OCI-LY1 (cell line): ENCODE data around the gene PLXNA2.

Experiments used
- H2AFZ ChIP-seq: fragments of 200-600 bp; sonication (generic), shearing (Covaris generic); 2 replicates; pipeline ENCODE4 v1.6.0; 2014; ENCODE audit warnings: antibody characterized with exemption, mild to moderate bottlenecking, low read length
- H3F3A ChIP-seq: fragments of 200-600 bp; sonication (generic), shearing (Covaris generic); 2 replicates; pipeline ENCODE4 v1.6.0; 2014; ENCODE audit warnings: mild to moderate bottlenecking, antibody characterized with exemption, low read length, moderate library complexity; ENCODE audit not compliant: insufficient read depth
- H3K27ac ChIP-seq: fragments of 200-600 bp; sonication (generic); 2 replicates; pipeline ENCODE4 v1.5.1; 2014; ENCODE audit warnings: low read length, mixed run types, mild to moderate bottlenecking, low read depth; ENCODE audit not compliant: poor library complexity, severe bottlenecking
- H3K27me3 ChIP-seq: fragments of 200-600 bp; sonication (generic); 2 replicates; pipeline ENCODE4 v1.6.0; 2014; ENCODE audit warnings: antibody characterized with exemption, mild to moderate bottlenecking, low read length, moderate library complexity; ENCODE audit not compliant: insufficient read depth
- H3K36me3 ChIP-seq: fragments of 200-600 bp; sonication (generic); 2 replicates; pipeline ENCODE4 v1.6.1; 2014; ENCODE audit warnings: mild to moderate bottlenecking, antibody characterized with exemption, low read length, moderate library complexity, mixed read lengths; ENCODE audit not compliant: insufficient read depth
- H3K4me1 ChIP-seq: fragments of 200-600 bp; sonication (generic); 2 replicates; pipeline ENCODE4 v1.5.1; 2014; ENCODE audit warnings: mild to moderate bottlenecking, low read length, moderate library complexity; ENCODE audit not compliant: insufficient read depth, severe bottlenecking
- H3K4me2 ChIP-seq: fragments of 200-600 bp; sonication (generic), shearing (Covaris generic); 2 replicates; pipeline ENCODE4 v1.6.1; 2014; ENCODE audit warnings: low read length
- H3K4me3 ChIP-seq: fragments of 200-600 bp; sonication (generic); 2 replicates; pipeline ENCODE4 v1.5.1; 2014; ENCODE audit warnings: low read length, low read depth, mild to moderate bottlenecking, mixed read lengths; ENCODE audit not compliant: poor library complexity, severe bottlenecking
- H3K79me2 ChIP-seq: fragments of 200-600 bp; shearing (Covaris generic); 2 replicates; pipeline ENCODE4 v1.6.1; 2016; ENCODE audit warnings: mixed run types, low read length, mixed read lengths; ENCODE audit not compliant: insufficient read depth
- H3K9ac ChIP-seq: fragments of 200-600 bp; sonication (generic), shearing (Covaris generic); 2 replicates; pipeline ENCODE4 v1.6.1; 2014; ENCODE audit warnings: mild to moderate bottlenecking, low read length, mixed read lengths
- H3K9me2 ChIP-seq: fragments of 200-600 bp; sonication (generic), shearing (Covaris generic); 2 replicates; pipeline ENCODE4 v1.6.1; 2014; ENCODE audit warnings: low read depth, mild to moderate bottlenecking, low read length, mixed read lengths
- H3K9me3 ChIP-seq: fragments of 200-600 bp; shearing (Covaris generic); 2 replicates; pipeline ENCODE4 v1.6.1; 2014; ENCODE audit warnings: low read length, mixed read lengths
- H4K20me1 ChIP-seq: fragments of 200-600 bp; sonication (generic), shearing (Covaris generic); 2 replicates; pipeline ENCODE4 v1.6.0; 2016; ENCODE audit warnings: mild to moderate bottlenecking, low read length; ENCODE audit not compliant: insufficient read depth
- EZH2 ChIP-seq: fragments of 200-600 bp; sonication (generic), shearing (Covaris generic); IDR thresholded peaks from 2 replicates; pipeline ENCODE4 v1.8.0; 2017; ENCODE audit warnings: borderline replicate concordance, mixed run types, mild to moderate bottlenecking, antibody characterized with exemption, low read length, moderate library complexity, mixed read lengths
- TF ChIP-seq, protein P1 (sequence below): fragments of 200-600 bp; sonication (generic), shearing (Covaris generic); IDR thresholded peaks from 2 replicates; pipeline ENCODE4 v1.5.1; 2017; ENCODE audit warnings: mild to moderate bottlenecking, antibody characterized with exemption, low read length, moderate library complexity, mixed read lengths

The PLXNA2 gene

DNA sequence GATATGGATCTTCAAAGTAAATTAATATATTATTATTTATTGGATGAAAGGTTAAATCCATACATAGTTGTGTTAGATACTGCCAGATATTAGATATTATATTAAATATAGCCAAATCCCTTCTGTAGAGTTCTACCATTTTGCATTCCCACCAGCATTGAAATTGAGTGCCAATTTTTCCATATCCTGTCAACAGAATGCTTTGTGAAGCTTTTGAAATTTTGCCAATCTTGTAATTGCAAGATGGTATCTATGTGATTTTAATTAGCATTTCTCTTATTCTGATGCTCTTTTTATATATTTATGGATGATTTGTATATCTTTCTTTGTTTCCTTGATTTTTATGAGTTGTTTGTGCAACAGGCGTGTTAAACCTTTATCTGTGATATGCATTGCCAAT is 266.3 kb downstream of the PLXNA2 start:
- Histone ChIP-seq H3K27ac (no peak overlapping the region), H2AFZ (no peak overlapping the region), H3F3A (no peaks in the 10 kb centered on the region), H3K4me1 (no peaks in the 10 kb centered on the region), H3K79me2 (no peaks in the 10 kb centered on the region), H3K36me3 (no peaks in the 10 kb centered on the region), H3K4me2 (no peak overlapping the region), H3K9me2 (no peaks in the 10 kb centered on the region), H3K9me3 (no peaks in the 10 kb centered on the region), H4K20me1 (no peaks in the 10 kb centered on the region), H3K4me3 (no peak overlapping the region), H3K27me3 (no peaks in the 10 kb centered on the region), H3K9ac (no peak overlapping the region)
- no peak for TF ChIP-seq EZH2
- TF ChIP-seq, protein P1, sequence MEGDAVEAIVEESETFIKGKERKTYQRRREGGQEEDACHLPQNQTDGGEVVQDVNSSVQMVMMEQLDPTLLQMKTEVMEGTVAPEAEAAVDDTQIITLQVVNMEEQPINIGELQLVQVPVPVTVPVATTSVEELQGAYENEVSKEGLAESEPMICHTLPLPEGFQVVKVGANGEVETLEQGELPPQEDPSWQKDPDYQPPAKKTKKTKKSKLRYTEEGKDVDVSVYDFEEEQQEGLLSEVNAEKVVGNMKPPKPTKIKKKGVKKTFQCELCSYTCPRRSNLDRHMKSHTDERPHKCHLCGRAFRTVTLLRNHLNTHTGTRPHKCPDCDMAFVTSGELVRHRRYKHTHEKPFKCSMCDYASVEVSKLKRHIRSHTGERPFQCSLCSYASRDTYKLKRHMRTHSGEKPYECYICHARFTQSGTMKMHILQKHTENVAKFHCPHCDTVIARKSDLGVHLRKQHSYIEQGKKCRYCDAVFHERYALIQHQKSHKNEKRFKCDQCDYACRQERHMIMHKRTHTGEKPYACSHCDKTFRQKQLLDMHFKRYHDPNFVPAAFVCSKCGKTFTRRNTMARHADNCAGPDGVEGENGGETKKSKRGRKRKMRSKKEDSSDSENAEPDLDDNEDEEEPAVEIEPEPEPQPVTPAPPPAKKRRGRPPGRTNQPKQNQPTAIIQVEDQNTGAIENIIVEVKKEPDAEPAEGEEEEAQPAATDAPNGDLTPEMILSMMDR, result no peak

DNA sequence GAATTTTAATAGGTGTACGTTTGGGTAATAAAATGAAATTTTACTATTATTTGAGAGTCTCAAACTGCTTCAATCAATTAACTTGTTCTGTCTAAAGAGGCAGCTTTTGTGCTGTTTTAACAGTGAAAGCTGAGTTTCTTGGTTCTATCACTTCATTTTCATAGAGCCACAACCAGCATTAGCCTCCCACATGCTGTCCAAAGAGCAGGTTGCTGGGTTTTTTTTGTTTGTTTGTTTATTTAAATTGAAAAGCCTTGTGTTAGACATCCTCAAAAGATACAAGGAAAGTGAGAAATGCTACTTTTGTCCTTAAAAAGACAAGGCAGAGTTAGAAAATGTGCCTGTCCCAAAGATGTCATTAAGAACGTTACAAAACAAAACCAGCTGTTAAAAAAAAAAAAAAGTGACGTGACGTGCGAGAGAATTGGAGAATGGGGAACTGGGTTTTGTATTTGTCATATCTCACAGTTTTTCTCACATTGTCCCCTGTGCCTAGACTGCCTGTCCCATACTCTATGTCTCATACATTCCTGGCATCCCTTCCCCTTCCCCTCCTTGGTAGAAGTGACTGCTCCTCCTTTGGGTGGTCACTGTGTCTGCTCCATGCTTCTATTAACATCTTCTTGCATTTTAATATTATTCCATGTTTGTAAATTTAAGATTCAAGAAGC is 270.2 kb downstream of the PLXNA2 start:
- H3K4me1 ChIP-seq, result no peaks in the 10 kb centered on the region
- no peak overlapping the region for H3K9ac ChIP-seq
- no peaks in the 10 kb centered on the region for H3K27me3 ChIP-seq
- no peak for TF ChIP-seq EZH2
- TF ChIP-seq, protein P1, result no peak
- H3F3A ChIP-seq, result no peaks in the 10 kb centered on the region
- H3K27ac ChIP-seq, result no peak overlapping the region
- H3K79me2 ChIP-seq, result no peaks in the 10 kb centered on the region
- H3K9me2 ChIP-seq, result no peaks in the 10 kb centered on the region
- no peak overlapping the region for H3K4me3 ChIP-seq
- H3K36me3 ChIP-seq, result no peaks in the 10 kb centered on the region
- no peaks in the 10 kb centered on the region for H3K9me3 ChIP-seq
- H3K4me2 ChIP-seq, result no peak overlapping the region
- no peaks in the 10 kb centered on the region for H4K20me1 ChIP-seq
- H2AFZ ChIP-seq, result no peak overlapping the region

DNA sequence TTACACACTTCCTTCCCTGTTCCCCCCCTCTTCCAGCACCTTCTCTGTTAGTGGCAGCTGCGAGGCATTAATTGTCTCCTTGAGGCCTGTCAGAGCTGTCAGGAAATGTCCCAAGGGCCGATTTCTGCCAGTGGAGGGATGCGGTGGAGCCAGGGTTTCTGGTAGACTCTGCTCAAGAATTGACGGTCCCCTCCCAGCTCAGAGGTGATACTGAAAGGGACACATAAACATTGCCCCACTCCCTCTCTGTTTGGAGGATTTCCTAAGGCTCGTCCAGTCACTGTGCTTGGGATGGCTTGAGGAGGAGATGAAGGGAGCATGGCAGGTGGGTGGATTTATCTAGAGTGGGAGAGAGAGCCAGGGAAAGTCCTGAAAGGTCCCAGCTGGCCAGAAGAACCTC is 271.8 kb downstream of the PLXNA2 start:
- H3K79me2 ChIP-seq, result no peaks in the 10 kb centered on the region
- H3K9me3 ChIP-seq, result no peaks in the 10 kb centered on the region
- no peak overlapping the region for H3K27ac ChIP-seq
- no peak for TF ChIP-seq EZH2
- TF ChIP-seq, protein P1, result no peak
- H4K20me1 ChIP-seq, result no peaks in the 10 kb centered on the region
- H2AFZ ChIP-seq, result no peak overlapping the region
- no peak overlapping the region for H3K4me2 ChIP-seq
- H3K4me3 ChIP-seq, result no peak overlapping the region
- H3K36me3 ChIP-seq, result no peaks in the 10 kb centered on the region
- no peaks in the 10 kb centered on the region for H3K4me1 ChIP-seq
- H3F3A ChIP-seq, result no peaks in the 10 kb centered on the region
- no peaks in the 10 kb centered on the region for H3K9me2 ChIP-seq
- no peak overlapping the region for H3K9ac ChIP-seq
- H3K27me3 ChIP-seq, result no peaks in the 10 kb centered on the region
